Spleen (tissue), 7 donors: ENCODE data around the gene FGF22.
A peak's percentile ranks its signal among the peaks of the same experiment; 100 is the strongest.

Experiments
- CTCF ChIP-seq, 11 experiments: fragments of 200-600 bp in 7 of 11; fragments of 450-650 bp in 4 of 11; sonication (generic) in 4 of 11; IDR thresholded peaks in 8 of 11; conservative IDR thresholded peaks in 3 of 11; 1 replicate in 7 of 11; 2 replicates in 4 of 11; pipeline versions ENCODE4 v1.4.0 to v1.8.0; 2016 to 2021; ENCODE audit warnings: antibody characterized with exemption in 11 of 11, inconsistent platforms in 4 of 11, mild to moderate bottlenecking in 1 of 11
- POLR2AphosphoS5 ChIP-seq, 3 donors: sonication (generic); formaldehyde crosslinking; IDR thresholded peaks; one replicate each; pipeline ENCODE4 v1.5.1; 2017; ENCODE audit warnings: antibody characterized with exemption in 3 of 3
- donor health status: DM: no; HTN: no; CAD: no; lungs with moderate emphysema.
- donor health status: DM: no; HTN: no; CAD: no.
- donor health status: DM: no; HTN: no; CAD: no.

DNA sequence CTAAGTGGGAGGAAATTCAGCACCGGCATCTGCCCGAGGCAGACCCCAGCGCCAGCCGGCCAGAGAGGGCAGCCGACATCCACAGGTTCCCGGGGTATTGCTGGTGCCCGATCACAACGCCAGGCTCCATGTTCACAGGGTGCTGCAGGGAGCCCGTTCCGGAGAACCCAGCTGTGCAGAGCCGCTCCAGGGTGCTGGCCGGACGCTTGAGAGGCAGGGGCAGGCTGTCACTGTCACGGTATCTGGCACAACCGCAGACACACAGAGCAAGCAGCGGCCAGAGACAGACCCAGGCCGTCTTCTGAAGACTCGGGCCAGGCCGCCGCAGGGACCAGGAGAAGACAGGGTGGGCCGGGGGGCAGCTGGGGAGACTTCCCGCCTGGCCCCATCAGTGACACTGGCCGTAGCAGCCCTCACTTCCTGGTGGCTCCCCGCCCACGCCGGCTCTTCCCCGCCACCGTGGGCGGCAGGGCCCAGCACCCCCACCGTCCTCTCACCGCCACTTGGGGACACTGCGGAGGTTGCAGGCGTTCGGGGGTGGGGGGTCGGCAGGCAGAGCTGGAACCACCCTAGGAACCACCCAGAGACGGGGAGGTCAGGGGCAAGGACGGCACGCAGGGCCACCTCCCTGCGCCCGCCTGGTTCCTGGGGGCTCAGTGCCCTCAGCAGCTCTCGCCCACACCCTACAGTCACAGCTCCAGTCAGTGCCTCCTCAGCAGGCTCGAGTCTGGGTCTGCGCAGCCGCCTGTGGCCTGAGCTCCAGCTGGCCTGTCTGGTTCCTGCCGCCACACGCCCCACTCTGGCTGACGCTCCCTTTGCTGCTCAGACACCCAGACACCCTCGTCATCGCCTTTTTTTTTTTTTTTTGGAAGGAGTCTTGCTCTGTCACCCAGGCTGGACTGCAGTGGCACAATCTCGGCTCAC lies 19.5 kb downstream of the FGF22 start:
- peak in 2 of 3 donors; percentile 51 to 69 for TF ChIP-seq POLR2AphosphoS5 (IDR thresholded peaks at IDR 0.05)
- no peak for TF ChIP-seq CTCF (IDR thresholded peaks at IDR 0.05 in 8 of 11, conservative IDR thresholded peaks at IDR 0.05 in 3 of 11)
